K562 (cell line): Measurements from ENCODE around the gene BRD7. TPM values are rescaled to one million over a fixed set of nuclear protein-coding genes. Genes with fewer than 3 reads are reported as not detected.

ENCODE experiments used
- CBFA2T2 ChIP-seq: fragments of 450-650 bp; conservative IDR thresholded peaks from 2 replicates; pipeline ENCODE4 v1.6.1; 2017; ENCODE audit warnings: mild to moderate bottlenecking
- CC2D1A ChIP-seq: fragments of 450-650 bp; IDR thresholded peaks from 2 replicates; pipeline ENCODE4 v1.6.1; 2017; ENCODE audit warnings: mild to moderate bottlenecking
- MEF2A ChIP-seq: IDR thresholded peaks from 2 replicates; pipeline ENCODE4 v1.6.1; 2011; ENCODE audit warnings: low read depth, mild to moderate bottlenecking, low read length, moderate library complexity; ENCODE audit not compliant: control insufficient read depth
- NELFE ChIP-seq: IDR thresholded peaks from 2 replicates; pipeline ENCODE4 v1.6.1; 2011; ENCODE audit warnings: mild to moderate bottlenecking; ENCODE audit not compliant: insufficient read depth, insufficient read length
- PHF21A ChIP-seq: fragments of 450-650 bp; IDR thresholded peaks from 2 replicates; pipeline ENCODE4 v1.6.1; 2017; ENCODE audit warnings: low read depth, borderline replicate concordance
- ZBTB40 ChIP-seq, 2 experiments: fragments of 450-650 bp in 1 of 2; sonication (generic) in 1 of 2; formaldehyde crosslinking in 1 of 2; IDR thresholded peaks; 2 replicates each; pipeline versions ENCODE4 v1.7.1 to v1.9.0; 2016 to 2022; ENCODE audit warnings: inconsistent platforms in 1 of 2, mild to moderate bottlenecking in 1 of 2, missing genetic modification reagents in 1 of 2
- polyA plus RNA-seq, 8 experiments: library from polyadenylated mRNA; depleted of rRNA in 4 of 8; stranded (reverse) in 5 of 8; unstranded in 3 of 8; fragments of >200 nt; fragmentation: Nextera tagmentation in 2 of 8; fragmentation: Illumina TruSeq in 1 of 8; extraction: Ambion mirVana in 2 of 8; extraction: Trizol in 1 of 8; gene quantifications; 2 replicates each; pipeline versions ENCODE4 v1.2.1 to v1.2.3, GENCODE V29; 2011 to 2014; ENCODE audit warnings: inconsistent platforms in 1 of 8, missing spikeins in 1 of 8
- total RNA-seq, 7 experiments: library from RNA; depleted of rRNA in 6 of 7; stranded (reverse); fragments of >200 nt in 6 of 7; fragmentation: Illumina TruSeq in 2 of 7; extraction: Trizol in 2 of 7; gene quantifications; 2 replicates each; pipeline versions ENCODE4 v1.2.1 to v1.2.3, GENCODE V29; 2011 to 2021; ENCODE audit warnings: low replicate concordance in 1 of 7
- TF ChIP-seq, protein P1 (sequence below), 2 experiments: fragments of 450-650 bp; IDR thresholded peaks; 2 replicates each; pipeline ENCODE4 v1.6.1; 2018; ENCODE audit warnings: mild to moderate bottlenecking in 2 of 2, low read depth in 1 of 2; ENCODE audit not compliant: partially characterized antibody in 2 of 2
- TF ChIP-seq, protein P2 (sequence below): sonication (generic); formaldehyde crosslinking; IDR thresholded peaks from 2 replicates; pipeline ENCODE4 v1.8.0; 2022; ENCODE audit warnings: mild to moderate bottlenecking, low read depth, missing genetic modification reagents
- TF ChIP-seq, protein P3 (sequence below): fragments of 450-650 bp; IDR thresholded peaks from 2 replicates; pipeline ENCODE4 v1.6.1; 2016; ENCODE audit warnings: borderline replicate concordance

The BRD7 gene
- total and polyA plus RNA-seq, 9 of the 15 experiments (the other 6 are each of a cell fraction or from before 2014, with no cell fraction given) = 20.6 to 101 (median 68.7) TPM

GRCh38 chr16:50266337-50267091, 102.3 kb downstream of the BRD7 start, which contains the start of gene ADCY7 (continued):
- TF ChIP-seq MEF2A (no peak), NELFE (no peak), ZBTB40 (IDR thresholded peaks at IDR 0.05) (peak; percentile 36), ZBTB40 (CRISPR knock-in tag; IDR thresholded peaks at IDR 0.05) (no peak), PHF21A (no peak), CBFA2T2 (no peak), CC2D1A (no peak)
- TF ChIP-seq, protein P1, sequence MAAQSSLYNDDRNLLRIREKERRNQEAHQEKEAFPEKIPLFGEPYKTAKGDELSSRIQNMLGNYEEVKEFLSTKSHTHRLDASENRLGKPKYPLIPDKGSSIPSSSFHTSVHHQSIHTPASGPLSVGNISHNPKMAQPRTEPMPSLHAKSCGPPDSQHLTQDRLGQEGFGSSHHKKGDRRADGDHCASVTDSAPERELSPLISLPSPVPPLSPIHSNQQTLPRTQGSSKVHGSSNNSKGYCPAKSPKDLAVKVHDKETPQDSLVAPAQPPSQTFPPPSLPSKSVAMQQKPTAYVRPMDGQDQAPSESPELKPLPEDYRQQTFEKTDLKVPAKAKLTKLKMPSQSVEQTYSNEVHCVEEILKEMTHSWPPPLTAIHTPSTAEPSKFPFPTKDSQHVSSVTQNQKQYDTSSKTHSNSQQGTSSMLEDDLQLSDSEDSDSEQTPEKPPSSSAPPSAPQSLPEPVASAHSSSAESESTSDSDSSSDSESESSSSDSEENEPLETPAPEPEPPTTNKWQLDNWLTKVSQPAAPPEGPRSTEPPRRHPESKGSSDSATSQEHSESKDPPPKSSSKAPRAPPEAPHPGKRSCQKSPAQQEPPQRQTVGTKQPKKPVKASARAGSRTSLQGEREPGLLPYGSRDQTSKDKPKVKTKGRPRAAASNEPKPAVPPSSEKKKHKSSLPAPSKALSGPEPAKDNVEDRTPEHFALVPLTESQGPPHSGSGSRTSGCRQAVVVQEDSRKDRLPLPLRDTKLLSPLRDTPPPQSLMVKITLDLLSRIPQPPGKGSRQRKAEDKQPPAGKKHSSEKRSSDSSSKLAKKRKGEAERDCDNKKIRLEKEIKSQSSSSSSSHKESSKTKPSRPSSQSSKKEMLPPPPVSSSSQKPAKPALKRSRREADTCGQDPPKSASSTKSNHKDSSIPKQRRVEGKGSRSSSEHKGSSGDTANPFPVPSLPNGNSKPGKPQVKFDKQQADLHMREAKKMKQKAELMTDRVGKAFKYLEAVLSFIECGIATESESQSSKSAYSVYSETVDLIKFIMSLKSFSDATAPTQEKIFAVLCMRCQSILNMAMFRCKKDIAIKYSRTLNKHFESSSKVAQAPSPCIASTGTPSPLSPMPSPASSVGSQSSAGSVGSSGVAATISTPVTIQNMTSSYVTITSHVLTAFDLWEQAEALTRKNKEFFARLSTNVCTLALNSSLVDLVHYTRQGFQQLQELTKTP (IDR thresholded peaks at IDR 0.05; ENCODE audit: low read depth in 1 of 2, partially characterized antibody in 2 of 2) = no peak
- TF ChIP-seq, protein P2, sequence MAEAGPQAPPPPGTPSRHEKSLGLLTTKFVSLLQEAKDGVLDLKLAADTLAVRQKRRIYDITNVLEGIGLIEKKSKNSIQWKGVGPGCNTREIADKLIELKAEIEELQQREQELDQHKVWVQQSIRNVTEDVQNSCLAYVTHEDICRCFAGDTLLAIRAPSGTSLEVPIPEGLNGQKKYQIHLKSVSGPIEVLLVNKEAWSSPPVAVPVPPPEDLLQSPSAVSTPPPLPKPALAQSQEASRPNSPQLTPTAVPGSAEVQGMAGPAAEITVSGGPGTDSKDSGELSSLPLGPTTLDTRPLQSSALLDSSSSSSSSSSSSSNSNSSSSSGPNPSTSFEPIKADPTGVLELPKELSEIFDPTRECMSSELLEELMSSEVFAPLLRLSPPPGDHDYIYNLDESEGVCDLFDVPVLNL (CRISPR knock-in tag) = no peak
- TF ChIP-seq, protein P3, sequence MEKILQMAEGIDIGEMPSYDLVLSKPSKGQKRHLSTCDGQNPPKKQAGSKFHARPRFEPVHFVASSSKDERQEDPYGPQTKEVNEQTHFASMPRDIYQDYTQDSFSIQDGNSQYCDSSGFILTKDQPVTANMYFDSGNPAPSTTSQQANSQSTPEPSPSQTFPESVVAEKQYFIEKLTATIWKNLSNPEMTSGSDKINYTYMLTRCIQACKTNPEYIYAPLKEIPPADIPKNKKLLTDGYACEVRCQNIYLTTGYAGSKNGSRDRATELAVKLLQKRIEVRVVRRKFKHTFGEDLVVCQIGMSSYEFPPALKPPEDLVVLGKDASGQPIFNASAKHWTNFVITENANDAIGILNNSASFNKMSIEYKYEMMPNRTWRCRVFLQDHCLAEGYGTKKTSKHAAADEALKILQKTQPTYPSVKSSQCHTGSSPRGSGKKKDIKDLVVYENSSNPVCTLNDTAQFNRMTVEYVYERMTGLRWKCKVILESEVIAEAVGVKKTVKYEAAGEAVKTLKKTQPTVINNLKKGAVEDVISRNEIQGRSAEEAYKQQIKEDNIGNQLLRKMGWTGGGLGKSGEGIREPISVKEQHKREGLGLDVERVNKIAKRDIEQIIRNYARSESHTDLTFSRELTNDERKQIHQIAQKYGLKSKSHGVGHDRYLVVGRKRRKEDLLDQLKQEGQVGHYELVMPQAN = peak; percentile 72
